WTC11 (cell line): ENCODE results near the gene IRX1. TPM values are rescaled to one million over a fixed set of nuclear protein-coding genes. Genes with fewer than 3 reads are reported as not detected.

Experiments used
- ATAC-seq: fragments of 200-7000 bp; cut with Tn5 transposase; 2 replicates; pipeline ENCODE4 v1.10.0; 2021; ENCODE audit warnings: mild to moderate bottlenecking, moderate library complexity
- CTCF ChIA-PET: fragments of 300-600 bp; sonication (Branson Sonifier 250); formaldehyde crosslinking; loops from one replicate; lab custom pipeline; 2021; ENCODE audit warnings: antibody characterized with exemption; lab: Charles Lee
- POLR2A ChIA-PET: fragments of 350-600 bp; sonication (Branson Sonifier 250); formaldehyde crosslinking; loops from one replicate; lab custom pipeline; 2021; ENCODE audit warnings: antibody characterized with exemption; lab: Charles Lee
- DNase-seq: peaks from one replicate; pipeline ENCODE4 v3.0.0; 2021; ENCODE audit warnings: low spot score
- H3K27ac Mint-ChIP-seq: 2 replicates; pipeline ENCODE4 v1.8.0; 2021; ENCODE audit warnings: mixed read lengths
- H3K27me3 Mint-ChIP-seq: 2 replicates; pipeline ENCODE4 v1.8.0; 2021; ENCODE audit warnings: low read depth, mild to moderate bottlenecking, moderate library complexity, mixed read lengths
- H3K36me3 Mint-ChIP-seq: 2 replicates; pipeline ENCODE4 v1.8.0; 2021; ENCODE audit warnings: mixed read lengths
- H3K4me1 Mint-ChIP-seq: 2 replicates; pipeline ENCODE4 v1.8.0; 2022; ENCODE audit warnings: mixed read lengths
- H3K4me3 Mint-ChIP-seq: 2 replicates; pipeline ENCODE4 v1.8.0; 2021; ENCODE audit warnings: mild to moderate bottlenecking, moderate library complexity, mixed read lengths
- H3K9me3 Mint-ChIP-seq: 2 replicates; pipeline ENCODE4 v1.8.0; 2021; ENCODE audit warnings: mixed read lengths
- CBFB ChIP-seq: sonication (generic); formaldehyde crosslinking; IDR thresholded peaks from 2 replicates; pipeline ENCODE4 v1.8.1; 2022; ENCODE audit warnings: mild to moderate bottlenecking, low read depth, missing genetic modification reagents
- ELF4 ChIP-seq: sonication (generic); formaldehyde crosslinking; IDR thresholded peaks from 2 replicates; pipeline ENCODE4 v1.8.1; 2022; ENCODE audit warnings: low read depth, mild to moderate bottlenecking, moderate library complexity, missing genetic modification reagents
- EMX1 ChIP-seq: fragments of 250-450 bp; sonication (Bioruptor Pico); IDR thresholded peaks from 2 replicates; pipeline ENCODE4 v1.8.0; 2021; ENCODE audit warnings: mild to moderate bottlenecking
- FOXJ3 ChIP-seq: sonication (generic); formaldehyde crosslinking; IDR thresholded peaks from 2 replicates; pipeline ENCODE4 v1.9.0; 2021; ENCODE audit warnings: missing genetic modification reagents, mild to moderate bottlenecking, borderline replicate concordance
- GABPB1 ChIP-seq: sonication (generic); formaldehyde crosslinking; IDR thresholded peaks from 2 replicates; pipeline ENCODE4 v1.8.1; 2023; ENCODE audit warnings: mild to moderate bottlenecking, missing genetic modification reagents
- HMGA2 ChIP-seq: fragments of 250-450 bp; sonication (Bioruptor Pico); IDR thresholded peaks from 2 replicates; pipeline ENCODE4 v1.4.0; 2021; ENCODE audit warnings: mild to moderate bottlenecking, moderate library complexity
- OVOL2 ChIP-seq: fragments of 250-450 bp; sonication (Bioruptor Pico); IDR thresholded peaks from 2 replicates; pipeline ENCODE4 v1.9.0; 2021; ENCODE audit warnings: mild to moderate bottlenecking, borderline replicate concordance
- PRRX2 ChIP-seq: fragments of 250-450 bp; sonication (Bioruptor Pico); IDR thresholded peaks from 2 replicates; pipeline ENCODE4 v1.8.0; 2021; ENCODE audit warnings: mild to moderate bottlenecking
- TCF7 ChIP-seq: sonication (generic); formaldehyde crosslinking; IDR thresholded peaks from 2 replicates; pipeline ENCODE4 v1.8.0; 2022; ENCODE audit warnings: mild to moderate bottlenecking, low read depth, missing genetic modification reagents, moderate library complexity
- TEAD4 ChIP-seq: sonication (generic); formaldehyde crosslinking; IDR thresholded peaks from 2 replicates; pipeline ENCODE4 v1.8.0; 2022; ENCODE audit warnings: mild to moderate bottlenecking, missing genetic modification reagents
- TP53 ChIP-seq: sonication (generic); formaldehyde crosslinking; IDR thresholded peaks from 2 replicates; pipeline ENCODE4 v1.8.1; 2023; ENCODE audit warnings: mild to moderate bottlenecking, missing genetic modification reagents
- ZNF317 ChIP-seq: sonication (generic); formaldehyde crosslinking; IDR thresholded peaks from 2 replicates; pipeline ENCODE4 v1.8.1; 2023; ENCODE audit warnings: low read depth, mild to moderate bottlenecking, moderate library complexity, missing genetic modification reagents, borderline replicate concordance
- total RNA-seq: library from RNA; stranded (reverse); gene quantifications from 3 replicates; pipeline ENCODE4 v1.2.3, GENCODE V29; 2021
- TF ChIP-seq, protein P1 (sequence below): sonication (generic); formaldehyde crosslinking; conservative IDR thresholded peaks from 2 replicates; pipeline ENCODE4 v1.8.1; 2022; ENCODE audit warnings: mild to moderate bottlenecking, missing genetic modification reagents
- TF ChIP-seq, protein P2 (sequence below): fragments of 250-450 bp; sonication (Bioruptor Pico); IDR thresholded peaks from 2 replicates; pipeline ENCODE4 v1.9.0; 2021; ENCODE audit warnings: mild to moderate bottlenecking
- TF ChIP-seq, protein P3 (sequence below): sonication (generic); formaldehyde crosslinking; IDR thresholded peaks from 2 replicates; pipeline ENCODE4 v1.8.1; 2022; ENCODE audit warnings: mild to moderate bottlenecking, missing genetic modification reagents, moderate library complexity, borderline replicate concordance
- TF ChIP-seq, protein P4 (sequence below): fragments of 250-450 bp; sonication (Bioruptor Pico); IDR thresholded peaks from 2 replicates; pipeline ENCODE4 v1.9.0; 2021; ENCODE audit warnings: mild to moderate bottlenecking
- TF ChIP-seq, protein P5 (sequence below): sonication (generic); formaldehyde crosslinking; IDR thresholded peaks from 2 replicates; pipeline ENCODE4 v1.8.1; 2022; ENCODE audit warnings: low read depth, missing genetic modification reagents, borderline replicate concordance
- TF ChIP-seq, protein P6 (sequence below): sonication (generic); formaldehyde crosslinking; IDR thresholded peaks from 2 replicates; pipeline ENCODE4 v1.8.0; 2023; ENCODE audit warnings: mild to moderate bottlenecking, missing genetic modification reagents
- TF ChIP-seq, protein P7 (sequence below): sonication (generic); formaldehyde crosslinking; IDR thresholded peaks from 2 replicates; pipeline ENCODE4 v1.8.1; 2022; ENCODE audit warnings: low read depth, mild to moderate bottlenecking, moderate library complexity, missing genetic modification reagents, borderline replicate concordance
- TF ChIP-seq, protein P8 (sequence below): sonication (generic); formaldehyde crosslinking; IDR thresholded peaks from 2 replicates; pipeline ENCODE4 v1.8.0; 2022; ENCODE audit warnings: mild to moderate bottlenecking, missing genetic modification reagents
- TF ChIP-seq, protein P9 (sequence below): fragments of 250-450 bp; sonication (Bioruptor Pico); IDR thresholded peaks from 2 replicates; pipeline ENCODE4 v1.9.0; 2021; ENCODE audit warnings: moderate library complexity, mild to moderate bottlenecking, inconsistent platforms, borderline replicate concordance

The IRX1 gene
- total RNA-seq, 1 experiment from 2014 or later = 21.0 TPM

DNA sequence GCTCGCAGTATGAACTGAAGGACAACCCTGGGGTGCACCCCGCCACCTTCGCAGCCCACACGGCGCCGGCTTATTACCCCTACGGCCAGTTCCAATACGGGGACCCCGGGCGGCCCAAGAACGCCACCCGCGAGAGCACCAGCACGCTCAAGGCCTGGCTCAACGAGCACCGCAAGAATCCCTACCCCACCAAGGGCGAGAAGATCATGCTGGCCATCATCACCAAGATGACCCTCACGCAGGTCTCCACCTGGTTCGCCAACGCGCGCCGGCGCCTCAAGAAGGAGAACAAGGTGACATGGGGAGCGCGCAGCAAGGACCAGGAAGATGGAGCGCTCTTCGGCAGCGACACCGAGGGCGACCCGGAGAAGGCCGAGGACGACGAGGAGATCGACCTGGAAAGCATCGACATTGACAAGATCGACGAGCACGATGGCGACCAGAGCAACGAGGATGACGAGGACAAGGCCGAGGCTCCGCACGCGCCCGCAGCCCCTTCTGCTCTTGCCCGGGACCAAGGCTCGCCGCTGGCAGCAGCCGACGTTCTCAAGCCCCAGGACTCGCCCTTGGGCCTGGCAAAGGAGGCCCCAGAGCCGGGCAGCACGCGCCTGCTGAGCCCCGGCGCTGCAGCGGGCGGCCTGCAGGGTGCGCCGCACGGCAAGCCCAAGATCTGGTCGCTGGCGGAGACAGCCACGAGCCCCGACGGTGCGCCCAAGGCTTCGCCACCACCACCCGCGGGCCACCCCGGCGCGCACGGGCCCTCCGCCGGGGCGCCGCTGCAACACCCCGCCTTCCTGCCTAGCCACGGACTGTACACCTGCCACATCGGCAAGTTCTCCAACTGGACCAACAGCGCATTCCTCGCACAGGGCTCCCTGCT, 3.8 kb downstream of the IRX1 start:
- Mint-ChIP-seq H3K27ac (no peak overlapping the region), H3K9me3 (no peaks in the 10 kb centered on the region), H3K27me3 (peaks cover 90% of the 10 kb centered on the region), H3K36me3 (no peaks in the 10 kb centered on the region; the same call in 1 of the 2 replicates), H3K4me3 (peak overlapping the region; percentile 79), H3K4me1 (peaks cover 38% of the 10 kb centered on the region)
- peak; percentile 19 for ATAC-seq
- CTCF ChIA-PET = interaction anchor here (1.2 to 1.9 kb wide), 4 partner anchors 7 to 964 kb away, joined by 3 to 17 read pairs (median 4); no protein-coding TSS in a partner anchor
- peak; percentile 65 for DNase-seq
- POLR2A ChIA-PET = no interaction called here
- TF ChIP-seq, protein P1, sequence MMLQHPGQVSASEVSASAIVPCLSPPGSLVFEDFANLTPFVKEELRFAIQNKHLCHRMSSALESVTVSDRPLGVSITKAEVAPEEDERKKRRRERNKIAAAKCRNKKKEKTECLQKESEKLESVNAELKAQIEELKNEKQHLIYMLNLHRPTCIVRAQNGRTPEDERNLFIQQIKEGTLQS (CRISPR knock-in tag) = no peak
- TF ChIP-seq, protein P2, sequence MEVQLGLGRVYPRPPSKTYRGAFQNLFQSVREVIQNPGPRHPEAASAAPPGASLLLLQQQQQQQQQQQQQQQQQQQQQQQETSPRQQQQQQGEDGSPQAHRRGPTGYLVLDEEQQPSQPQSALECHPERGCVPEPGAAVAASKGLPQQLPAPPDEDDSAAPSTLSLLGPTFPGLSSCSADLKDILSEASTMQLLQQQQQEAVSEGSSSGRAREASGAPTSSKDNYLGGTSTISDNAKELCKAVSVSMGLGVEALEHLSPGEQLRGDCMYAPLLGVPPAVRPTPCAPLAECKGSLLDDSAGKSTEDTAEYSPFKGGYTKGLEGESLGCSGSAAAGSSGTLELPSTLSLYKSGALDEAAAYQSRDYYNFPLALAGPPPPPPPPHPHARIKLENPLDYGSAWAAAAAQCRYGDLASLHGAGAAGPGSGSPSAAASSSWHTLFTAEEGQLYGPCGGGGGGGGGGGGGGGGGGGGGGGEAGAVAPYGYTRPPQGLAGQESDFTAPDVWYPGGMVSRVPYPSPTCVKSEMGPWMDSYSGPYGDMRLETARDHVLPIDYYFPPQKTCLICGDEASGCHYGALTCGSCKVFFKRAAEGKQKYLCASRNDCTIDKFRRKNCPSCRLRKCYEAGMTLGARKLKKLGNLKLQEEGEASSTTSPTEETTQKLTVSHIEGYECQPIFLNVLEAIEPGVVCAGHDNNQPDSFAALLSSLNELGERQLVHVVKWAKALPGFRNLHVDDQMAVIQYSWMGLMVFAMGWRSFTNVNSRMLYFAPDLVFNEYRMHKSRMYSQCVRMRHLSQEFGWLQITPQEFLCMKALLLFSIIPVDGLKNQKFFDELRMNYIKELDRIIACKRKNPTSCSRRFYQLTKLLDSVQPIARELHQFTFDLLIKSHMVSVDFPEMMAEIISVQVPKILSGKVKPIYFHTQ (CRISPR knock-in tag) = no peak
- no peak for TF ChIP-seq FOXJ3 (CRISPR knock-in tag)
- TF ChIP-seq ELF4 (CRISPR knock-in tag) = no peak
- TF ChIP-seq, protein P3, sequence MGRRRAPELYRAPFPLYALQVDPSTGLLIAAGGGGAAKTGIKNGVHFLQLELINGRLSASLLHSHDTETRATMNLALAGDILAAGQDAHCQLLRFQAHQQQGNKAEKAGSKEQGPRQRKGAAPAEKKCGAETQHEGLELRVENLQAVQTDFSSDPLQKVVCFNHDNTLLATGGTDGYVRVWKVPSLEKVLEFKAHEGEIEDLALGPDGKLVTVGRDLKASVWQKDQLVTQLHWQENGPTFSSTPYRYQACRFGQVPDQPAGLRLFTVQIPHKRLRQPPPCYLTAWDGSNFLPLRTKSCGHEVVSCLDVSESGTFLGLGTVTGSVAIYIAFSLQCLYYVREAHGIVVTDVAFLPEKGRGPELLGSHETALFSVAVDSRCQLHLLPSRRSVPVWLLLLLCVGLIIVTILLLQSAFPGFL = no peak
- TF ChIP-seq GABPB1 (CRISPR knock-in tag) = no peak
- no peak for TF ChIP-seq PRRX2
- TF ChIP-seq, protein P4, sequence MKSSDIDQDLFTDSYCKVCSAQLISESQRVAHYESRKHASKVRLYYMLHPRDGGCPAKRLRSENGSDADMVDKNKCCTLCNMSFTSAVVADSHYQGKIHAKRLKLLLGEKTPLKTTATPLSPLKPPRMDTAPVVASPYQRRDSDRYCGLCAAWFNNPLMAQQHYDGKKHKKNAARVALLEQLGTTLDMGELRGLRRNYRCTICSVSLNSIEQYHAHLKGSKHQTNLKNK (CRISPR knock-in tag) = no peak
- no peak for TF ChIP-seq OVOL2 (CRISPR knock-in tag)
- TF ChIP-seq, protein P5, sequence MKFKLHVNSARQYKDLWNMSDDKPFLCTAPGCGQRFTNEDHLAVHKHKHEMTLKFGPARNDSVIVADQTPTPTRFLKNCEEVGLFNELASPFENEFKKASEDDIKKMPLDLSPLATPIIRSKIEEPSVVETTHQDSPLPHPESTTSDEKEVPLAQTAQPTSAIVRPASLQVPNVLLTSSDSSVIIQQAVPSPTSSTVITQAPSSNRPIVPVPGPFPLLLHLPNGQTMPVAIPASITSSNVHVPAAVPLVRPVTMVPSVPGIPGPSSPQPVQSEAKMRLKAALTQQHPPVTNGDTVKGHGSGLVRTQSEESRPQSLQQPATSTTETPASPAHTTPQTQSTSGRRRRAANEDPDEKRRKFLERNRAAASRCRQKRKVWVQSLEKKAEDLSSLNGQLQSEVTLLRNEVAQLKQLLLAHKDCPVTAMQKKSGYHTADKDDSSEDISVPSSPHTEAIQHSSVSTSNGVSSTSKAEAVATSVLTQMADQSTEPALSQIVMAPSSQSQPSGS (CRISPR knock-in tag) = no peak
- TF ChIP-seq TEAD4 (CRISPR knock-in tag) = no peak
- TF ChIP-seq TP53 = peak; percentile 59; the same call in 1 of the 2 replicates
- no peak for TF ChIP-seq HMGA2 (CRISPR knock-in tag)
- TF ChIP-seq, protein P6, sequence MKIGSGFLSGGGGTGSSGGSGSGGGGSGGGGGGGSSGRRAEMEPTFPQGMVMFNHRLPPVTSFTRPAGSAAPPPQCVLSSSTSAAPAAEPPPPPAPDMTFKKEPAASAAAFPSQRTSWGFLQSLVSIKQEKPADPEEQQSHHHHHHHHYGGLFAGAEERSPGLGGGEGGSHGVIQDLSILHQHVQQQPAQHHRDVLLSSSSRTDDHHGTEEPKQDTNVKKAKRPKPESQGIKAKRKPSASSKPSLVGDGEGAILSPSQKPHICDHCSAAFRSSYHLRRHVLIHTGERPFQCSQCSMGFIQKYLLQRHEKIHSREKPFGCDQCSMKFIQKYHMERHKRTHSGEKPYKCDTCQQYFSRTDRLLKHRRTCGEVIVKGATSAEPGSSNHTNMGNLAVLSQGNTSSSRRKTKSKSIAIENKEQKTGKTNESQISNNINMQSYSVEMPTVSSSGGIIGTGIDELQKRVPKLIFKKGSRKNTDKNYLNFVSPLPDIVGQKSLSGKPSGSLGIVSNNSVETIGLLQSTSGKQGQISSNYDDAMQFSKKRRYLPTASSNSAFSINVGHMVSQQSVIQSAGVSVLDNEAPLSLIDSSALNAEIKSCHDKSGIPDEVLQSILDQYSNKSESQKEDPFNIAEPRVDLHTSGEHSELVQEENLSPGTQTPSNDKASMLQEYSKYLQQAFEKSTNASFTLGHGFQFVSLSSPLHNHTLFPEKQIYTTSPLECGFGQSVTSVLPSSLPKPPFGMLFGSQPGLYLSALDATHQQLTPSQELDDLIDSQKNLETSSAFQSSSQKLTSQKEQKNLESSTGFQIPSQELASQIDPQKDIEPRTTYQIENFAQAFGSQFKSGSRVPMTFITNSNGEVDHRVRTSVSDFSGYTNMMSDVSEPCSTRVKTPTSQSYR = no peak
- peak; percentile 24; the same call in 1 of the 2 replicates for TF ChIP-seq TCF7
- TF ChIP-seq EMX1 (CRISPR knock-in tag) = no peak
- TF ChIP-seq, protein P7, sequence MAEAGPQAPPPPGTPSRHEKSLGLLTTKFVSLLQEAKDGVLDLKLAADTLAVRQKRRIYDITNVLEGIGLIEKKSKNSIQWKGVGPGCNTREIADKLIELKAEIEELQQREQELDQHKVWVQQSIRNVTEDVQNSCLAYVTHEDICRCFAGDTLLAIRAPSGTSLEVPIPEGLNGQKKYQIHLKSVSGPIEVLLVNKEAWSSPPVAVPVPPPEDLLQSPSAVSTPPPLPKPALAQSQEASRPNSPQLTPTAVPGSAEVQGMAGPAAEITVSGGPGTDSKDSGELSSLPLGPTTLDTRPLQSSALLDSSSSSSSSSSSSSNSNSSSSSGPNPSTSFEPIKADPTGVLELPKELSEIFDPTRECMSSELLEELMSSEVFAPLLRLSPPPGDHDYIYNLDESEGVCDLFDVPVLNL = no peak
- TF ChIP-seq, protein P8, sequence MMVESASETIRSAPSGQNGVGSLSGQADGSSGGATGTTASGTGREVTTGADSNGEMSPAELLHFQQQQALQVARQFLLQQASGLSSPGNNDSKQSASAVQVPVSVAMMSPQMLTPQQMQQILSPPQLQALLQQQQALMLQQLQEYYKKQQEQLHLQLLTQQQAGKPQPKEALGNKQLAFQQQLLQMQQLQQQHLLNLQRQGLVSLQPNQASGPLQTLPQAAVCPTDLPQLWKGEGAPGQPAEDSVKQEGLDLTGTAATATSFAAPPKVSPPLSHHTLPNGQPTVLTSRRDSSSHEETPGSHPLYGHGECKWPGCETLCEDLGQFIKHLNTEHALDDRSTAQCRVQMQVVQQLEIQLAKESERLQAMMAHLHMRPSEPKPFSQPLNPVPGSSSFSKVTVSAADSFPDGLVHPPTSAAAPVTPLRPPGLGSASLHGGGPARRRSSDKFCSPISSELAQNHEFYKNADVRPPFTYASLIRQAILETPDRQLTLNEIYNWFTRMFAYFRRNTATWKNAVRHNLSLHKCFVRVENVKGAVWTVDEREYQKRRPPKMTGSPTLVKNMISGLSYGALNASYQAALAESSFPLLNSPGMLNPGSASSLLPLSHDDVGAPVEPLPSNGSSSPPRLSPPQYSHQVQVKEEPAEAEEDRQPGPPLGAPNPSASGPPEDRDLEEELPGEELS = no peak
- peak; percentile 14; the same call in 1 of the 2 replicates for TF ChIP-seq CBFB
- TF ChIP-seq ZNF317 (CRISPR knock-in tag) = no peak
- TF ChIP-seq, protein P9, sequence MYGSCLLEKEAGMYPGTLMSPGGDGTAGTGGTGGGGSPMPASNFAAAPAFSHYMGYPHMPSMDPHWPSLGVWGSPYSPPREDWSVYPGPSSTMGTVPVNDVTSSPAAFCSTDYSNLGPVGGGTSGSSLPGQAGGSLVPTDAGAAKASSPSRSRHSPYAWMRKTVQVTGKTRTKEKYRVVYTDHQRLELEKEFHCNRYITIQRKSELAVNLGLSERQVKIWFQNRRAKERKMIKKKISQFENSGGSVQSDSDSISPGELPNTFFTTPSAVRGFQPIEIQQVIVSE (CRISPR knock-in tag) = no peak
